ENCODE measurements around the gene KLF1. TPM values are rescaled to one million over a fixed set of nuclear protein-coding genes. Genes with fewer than 3 reads are reported as not detected.

The KLF1 gene
- total and polyA plus RNA-seq, 10 of the 15 experiments (the other 5 are each of a cell fraction or from before 2014, with no cell fraction given): 0.04 to 0.38 (median 0.08) TPM; not detected in 3

- TF ChIP-seq REST (IDR thresholded peaks at IDR 0.05; ENCODE audit: low read depth, low read length): no peak
- no peak for TF ChIP-seq HSF1 (IDR thresholded peaks at IDR 0.05; ENCODE audit: low read depth, low read length)
- TF ChIP-seq ATF7 (IDR thresholded peaks at IDR 0.05; ENCODE audit: low read depth): no peak
- peak; percentile 100 for TF ChIP-seq RELB (IDR thresholded peaks at IDR 0.05; ENCODE audit: low read depth)
- TF ChIP-seq POLR2A (IDR thresholded peaks at IDR 0.05; ENCODE audit: low read depth, low read length): peak; percentile 91
- no peak for TF ChIP-seq KDM1A (IDR thresholded peaks at IDR 0.05; ENCODE audit: borderline replicate concordance)
- TF ChIP-seq TAF1 (IDR thresholded peaks at IDR 0.05; ENCODE audit: borderline replicate concordance, low read depth, low read length): peak; percentile 34; the same call in 1 of the 2 replicates
- TF ChIP-seq SRF (IDR thresholded peaks at IDR 0.05; ENCODE audit: low read depth in 2 of 2, low read length in 2 of 2): peak in 1 of 2 experiments; percentile 69; a peak in 1 of 4 replicates
- no peak for TF ChIP-seq TCF3 (IDR thresholded peaks at IDR 0.05; ENCODE audit: borderline replicate concordance, insufficient read depth, low read depth, low read length)
- no peak for TF ChIP-seq CBX5 (IDR thresholded peaks at IDR 0.05; ENCODE audit: low read depth)
- no peak for TF ChIP-seq ZZZ3 (IDR thresholded peaks at IDR 0.05; ENCODE audit: control insufficient read depth, insufficient read length, low read depth)
- TF ChIP-seq CEBPZ (IDR thresholded peaks at IDR 0.05; ENCODE audit: low read depth, low read length): no peak
- peak; percentile 55; the same call in 1 of the 2 replicates for TF ChIP-seq KAT2A (conservative IDR thresholded peaks at IDR 0.05; ENCODE audit: control insufficient read depth, low read depth, low read length)
- no peak for TF ChIP-seq WRNIP1 (IDR thresholded peaks at IDR 0.05; ENCODE audit: borderline replicate concordance, low read depth, low read length)
- TF ChIP-seq ASH2L (IDR thresholded peaks at IDR 0.05; ENCODE audit: borderline replicate concordance, low read depth): no peak
- TF ChIP-seq SREBF2 (IDR thresholded peaks at IDR 0.05; ENCODE audit: low read length): no peak
- TF ChIP-seq PAX8 (IDR thresholded peaks at IDR 0.05): no peak
- no peak for TF ChIP-seq POLR2AphosphoS2 (IDR thresholded peaks at IDR 0.05; ENCODE audit: low read depth, low read length)
These were observed 4.0 kb upstream of the KLF1 start, which contains the start of gene GCDH (continued) for GRCh38 chr19:12890787-12891552.
